Gastrocnemius medialis (tissue), 4 donors: ENCODE results near the gene ITGA11. TPM values are rescaled to one million over a fixed set of nuclear protein-coding genes. Genes with fewer than 3 reads are reported as not detected.

Source experiments
- ATAC-seq, 2 donors: fragments of 150-250 bp; one replicate each; pipeline ENCODE4 v1.9.1; 2016
- DNase-seq, 2 donors: peaks; one replicate each; pipeline ENCODE4 v3.0.0-alpha.2; 2019
- H3K27ac ChIP-seq, 4 donors: fragments of 200-600 bp; sonication (generic); 1 replicate in 1 of 4; 2 replicates in 3 of 4; pipeline ENCODE4 v1.5.1; 2016 to 2018; ENCODE audit warnings: mild to moderate bottlenecking in 2 of 4, moderate library complexity in 1 of 4
- H3K27me3 ChIP-seq, 3 donors: fragments of 200-600 bp; sonication (generic) in 2 of 3; 1 replicate in 1 of 3; 2 replicates in 2 of 3; pipeline versions ENCODE4 v1.5.1 to v1.6.0; 2016 to 2019; ENCODE audit warnings: mild to moderate bottlenecking in 1 of 3, moderate library complexity in 1 of 3
- H3K36me3 ChIP-seq, 2 donors: fragments of 200-600 bp; sonication (generic) in 1 of 2; one replicate each; pipeline ENCODE4 v1.5.1; 2017 to 2018
- H3K4me1 ChIP-seq, 2 donors: fragments of 200-600 bp; sonication (generic) in 1 of 2; one replicate each; pipeline ENCODE4 v1.5.1; 2016 to 2017; ENCODE audit warnings: mild to moderate bottlenecking in 2 of 2
- H3K4me3 ChIP-seq, 4 donors: fragments of 200-600 bp; sonication (generic) in 3 of 4; 1 replicate in 1 of 4; 2 replicates in 3 of 4; pipeline ENCODE4 v1.5.1; 2016 to 2019; ENCODE audit warnings: mild to moderate bottlenecking in 2 of 4
- H3K9me3 ChIP-seq, 3 donors: fragments of 200-600 bp; sonication (generic) in 2 of 3; 1 replicate in 1 of 3; 2 replicates in 2 of 3; pipeline ENCODE4 v1.5.1; 2016 to 2019
- POLR2A ChIP-seq, 2 donors: fragments of 450-650 bp; IDR thresholded peaks; one replicate each; pipeline ENCODE4 v1.6.1; 2017; ENCODE audit warnings: antibody characterized with exemption in 2 of 2, mild to moderate bottlenecking in 2 of 2, moderate library complexity in 2 of 2
- in situ Hi-C, 4 donors: fragments of 200-750 bp; cut with MboI; loops; one replicate each; pipeline versions ENCODE4 v1.15.0 to v1.8.0; 2017; ENCODE audit warnings: low sequenced_read_pairs in 4 of 4
- intact Hi-C: fragments of 100-400 bp; cut with DNase I; formaldehyde crosslinking; loops from one replicate; pipeline ENCODE4 v1.15.1; 2023; ENCODE audit warnings: low total_unique reads
- total RNA-seq, 4 donors: library from RNA; depleted of rRNA; stranded (reverse); fragments of >200 nt; gene quantifications; one replicate each; pipeline versions ENCODE4 v1.1.0 to v1.2.3, GENCODE V29; 2016
- TF ChIP-seq, protein P1 (sequence below), 5 experiments: fragments of 450-650 bp in 3 of 5; fragments of 200-600 bp in 2 of 5; sonication (generic) in 2 of 5; IDR thresholded peaks in 4 of 5; conservative IDR thresholded peaks in 1 of 5; 1 replicate in 4 of 5; 2 replicates in 1 of 5; pipeline ENCODE4 v1.5.1; 2016 to 2019; ENCODE audit warnings: antibody characterized with exemption in 5 of 5, mild to moderate bottlenecking in 3 of 5, moderate library complexity in 3 of 5

Gene ITGA11
- total RNA-seq, 4 donors from 2014 or later = 1.5 to 12.0 (median 2.5) TPM

- peaks cover 4 to 14% of the 10 kb centered on the region in 2 donors for H3K4me1 ChIP-seq
- DNase-seq = no peak
- H3K9me3 ChIP-seq = no peaks in the 10 kb centered on the region
- in situ Hi-C loops (no loop called here), intact Hi-C loops (no loop called here)
- peaks cover 23 to 27% (median 25%) of the 10 kb centered on the region in 3 donors for H3K27me3 ChIP-seq
- no peak overlapping the region for H3K4me3 ChIP-seq
- TF ChIP-seq, protein P1, sequence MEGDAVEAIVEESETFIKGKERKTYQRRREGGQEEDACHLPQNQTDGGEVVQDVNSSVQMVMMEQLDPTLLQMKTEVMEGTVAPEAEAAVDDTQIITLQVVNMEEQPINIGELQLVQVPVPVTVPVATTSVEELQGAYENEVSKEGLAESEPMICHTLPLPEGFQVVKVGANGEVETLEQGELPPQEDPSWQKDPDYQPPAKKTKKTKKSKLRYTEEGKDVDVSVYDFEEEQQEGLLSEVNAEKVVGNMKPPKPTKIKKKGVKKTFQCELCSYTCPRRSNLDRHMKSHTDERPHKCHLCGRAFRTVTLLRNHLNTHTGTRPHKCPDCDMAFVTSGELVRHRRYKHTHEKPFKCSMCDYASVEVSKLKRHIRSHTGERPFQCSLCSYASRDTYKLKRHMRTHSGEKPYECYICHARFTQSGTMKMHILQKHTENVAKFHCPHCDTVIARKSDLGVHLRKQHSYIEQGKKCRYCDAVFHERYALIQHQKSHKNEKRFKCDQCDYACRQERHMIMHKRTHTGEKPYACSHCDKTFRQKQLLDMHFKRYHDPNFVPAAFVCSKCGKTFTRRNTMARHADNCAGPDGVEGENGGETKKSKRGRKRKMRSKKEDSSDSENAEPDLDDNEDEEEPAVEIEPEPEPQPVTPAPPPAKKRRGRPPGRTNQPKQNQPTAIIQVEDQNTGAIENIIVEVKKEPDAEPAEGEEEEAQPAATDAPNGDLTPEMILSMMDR (IDR thresholded peaks at IDR 0.05 in 4 of 5, conservative IDR thresholded peaks at IDR 0.05 in 1 of 5) = no peak
- TF ChIP-seq POLR2A (IDR thresholded peaks at IDR 0.05) = no peak
- no peak overlapping the region for H3K27ac ChIP-seq
- ATAC-seq = no peak
- H3K36me3 ChIP-seq = no peaks in the 10 kb centered on the region
Observed at GRCh38 chr15:68428431-68428940, 3.5 kb downstream of the ITGA11 start.

DNA sequence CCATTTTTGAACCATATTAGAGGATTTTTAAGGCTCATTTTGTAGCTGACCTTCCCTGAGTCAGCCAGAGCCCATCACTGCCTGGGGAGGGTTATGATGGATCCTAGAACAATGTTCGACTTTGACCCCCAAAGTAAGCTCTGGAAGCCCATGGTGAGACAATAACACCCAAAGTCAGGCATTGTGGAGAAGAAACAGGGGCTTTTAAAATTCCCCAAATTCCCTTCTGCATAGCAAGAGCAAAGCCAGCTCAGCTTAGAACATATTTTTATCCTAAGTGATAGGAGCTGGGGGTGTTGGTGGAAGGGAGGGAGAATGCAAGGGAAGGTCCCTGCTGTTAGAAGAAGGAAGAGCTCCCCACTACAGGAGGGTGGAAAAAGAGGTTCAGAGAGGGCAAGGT lies 4.0 kb downstream of the ITGA11 start:
- Histone ChIP-seq H3K4me3 (no peak overlapping the region), H3K36me3 (no peaks in the 10 kb centered on the region), H3K27me3 (peaks cover 20 to 22% (median 22%) of the 10 kb centered on the region in 3 donors), H3K9me3 (no peaks in the 10 kb centered on the region), H3K27ac (no peak overlapping the region), H3K4me1 (peaks cover 4 to 14% of the 10 kb centered on the region in 2 donors)
- no peak for ATAC-seq
- intact Hi-C loops (no loop called here), in situ Hi-C loops (no loop called here)
- no peak for TF ChIP-seq POLR2A (IDR thresholded peaks at IDR 0.05)
- TF ChIP-seq, protein P1 (IDR thresholded peaks at IDR 0.05 in 4 of 5, conservative IDR thresholded peaks at IDR 0.05 in 1 of 5) = no peak
- DNase-seq = no peak

- no peaks in the 10 kb centered on the region for H3K36me3 ChIP-seq
- no peak overlapping the region for H3K4me3 ChIP-seq
- in situ Hi-C loops (no loop called here), intact Hi-C loops (no loop called here)
- H3K4me1 ChIP-seq = peaks cover 4 to 13% of the 10 kb centered on the region in 2 donors
- H3K9me3 ChIP-seq = no peaks in the 10 kb centered on the region
- H3K27ac ChIP-seq = no peak overlapping the region
- DNase-seq = no peak
- ATAC-seq = no peak
- no peak for TF ChIP-seq POLR2A (IDR thresholded peaks at IDR 0.05)
- TF ChIP-seq, protein P1 (IDR thresholded peaks at IDR 0.05 in 4 of 5, conservative IDR thresholded peaks at IDR 0.05 in 1 of 5) = no peak
- H3K27me3 ChIP-seq = peaks cover 14 to 16% (median 16%) of the 10 kb centered on the region in 3 donors
Observed at GRCh38 chr15:68427366-68427765, 4.6 kb downstream of the ITGA11 start.

- no peak overlapping the region for H3K27ac ChIP-seq
- no peak overlapping the region for H3K4me3 ChIP-seq
- no peaks in the 10 kb centered on the region for H3K9me3 ChIP-seq
- intact Hi-C loops = no loop called here
- H3K36me3 ChIP-seq = no peaks in the 10 kb centered on the region
- ATAC-seq (no peak), DNase-seq (no peak)
- H3K27me3 ChIP-seq = peaks cover 6 to 10% (median 8%) of the 10 kb centered on the region in 3 donors
- TF ChIP-seq, protein P1 (IDR thresholded peaks at IDR 0.05 in 4 of 5, conservative IDR thresholded peaks at IDR 0.05 in 1 of 5) = no peak
- TF ChIP-seq POLR2A (IDR thresholded peaks at IDR 0.05) = no peak
- H3K4me1 ChIP-seq = peaks cover 0 to 2% of the 10 kb centered on the region in 2 donors
- in situ Hi-C loops = no loop called here
Observed at GRCh38 chr15:68426116-68426515, 5.8 kb downstream of the ITGA11 start.
